ENCODE data around the gene ADARB2.
"Not testable (repeated sequence)": the region's sequence is repeated elsewhere in the genome, so short reads cannot be mapped to it uniquely, and the experiment has no call there.

ADARB2 gene

GRCh38 chr10:1624240-1624639 is 113.1 kb downstream of the ADARB2 start:
- no peak for DNase-seq (ENCODE audit: insufficient read length, low spot score)
- no peak for FAIRE-seq

GRCh38 chr10:1620803-1621202 is 116.5 kb downstream of the ADARB2 start:
- DNase-seq (ENCODE audit: insufficient read length, low spot score) = no peak

DNA sequence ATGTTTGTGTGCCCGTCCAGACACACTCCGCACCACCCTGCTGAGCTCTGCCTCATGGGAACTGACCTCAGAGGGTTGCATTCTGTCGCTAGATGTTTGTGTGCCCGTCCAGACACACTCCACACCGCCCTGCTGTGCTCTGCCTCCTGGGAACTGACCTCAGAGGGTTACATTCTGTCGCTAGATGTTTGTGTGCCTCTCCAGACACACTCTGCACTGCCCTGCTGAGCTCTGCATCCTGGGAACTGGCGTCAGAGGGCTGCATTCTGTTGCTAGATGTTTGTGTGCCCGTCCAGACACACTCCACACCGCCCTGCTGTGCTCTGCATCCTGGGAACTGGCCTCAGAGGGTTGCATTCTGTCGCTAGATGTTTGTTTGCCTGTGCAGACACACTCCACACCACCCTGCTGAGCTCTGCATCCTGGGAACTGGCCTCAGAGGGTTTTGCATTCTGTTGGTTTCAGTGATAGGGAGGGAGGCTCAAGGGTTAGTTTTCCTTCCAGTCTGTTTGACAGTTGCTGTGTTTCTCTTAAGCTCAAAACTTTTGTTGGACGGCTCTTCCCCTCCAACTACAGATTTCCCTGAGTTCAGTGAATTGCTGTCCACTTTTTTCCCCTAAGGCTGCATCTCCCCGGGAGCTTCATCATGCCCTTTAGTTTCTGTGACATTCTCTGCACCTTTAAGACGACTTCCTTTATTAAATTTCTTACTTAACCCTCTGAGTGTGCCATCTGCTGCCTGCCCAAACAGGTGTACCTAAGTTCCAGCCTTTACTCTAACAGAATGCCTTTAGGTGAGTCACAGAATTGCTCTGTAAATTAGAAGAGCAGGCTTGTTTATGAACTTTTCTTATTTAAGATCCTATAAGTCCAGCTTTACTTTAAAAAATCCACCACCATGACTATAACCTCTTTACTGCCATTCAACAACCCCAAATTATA is 119.7 kb downstream of the ADARB2 start:
- FAIRE-seq; DNase-seq (ENCODE audit: insufficient read length, low spot score): not testable (repeated sequence)

More at GRCh38 chr10:1620803-1621202, 116.5 kb downstream of the ADARB2 start:
- no peak for FAIRE-seq

DNA sequence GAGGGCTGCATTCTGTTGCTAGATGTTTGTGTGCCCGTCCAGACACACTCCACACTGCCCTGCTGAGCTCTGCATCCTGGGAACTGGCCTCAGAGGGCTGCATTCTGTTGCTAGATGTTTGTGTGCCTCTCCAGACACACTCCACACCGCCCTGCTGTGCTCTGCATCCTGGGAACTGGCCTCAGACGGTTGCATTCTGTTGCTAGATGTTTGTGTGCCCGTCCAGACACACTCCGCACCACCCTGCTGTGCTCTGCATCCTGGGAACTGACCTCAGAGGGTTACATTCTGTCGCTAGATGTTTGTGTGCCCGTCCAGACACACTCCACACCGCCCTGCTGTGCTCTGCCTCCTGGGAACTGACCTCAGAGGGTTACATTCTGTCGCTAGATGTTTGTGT is 120.6 kb downstream of the ADARB2 start:
- not testable (repeated sequence) for FAIRE-seq; DNase-seq (ENCODE audit: insufficient read length, low spot score)

DNA sequence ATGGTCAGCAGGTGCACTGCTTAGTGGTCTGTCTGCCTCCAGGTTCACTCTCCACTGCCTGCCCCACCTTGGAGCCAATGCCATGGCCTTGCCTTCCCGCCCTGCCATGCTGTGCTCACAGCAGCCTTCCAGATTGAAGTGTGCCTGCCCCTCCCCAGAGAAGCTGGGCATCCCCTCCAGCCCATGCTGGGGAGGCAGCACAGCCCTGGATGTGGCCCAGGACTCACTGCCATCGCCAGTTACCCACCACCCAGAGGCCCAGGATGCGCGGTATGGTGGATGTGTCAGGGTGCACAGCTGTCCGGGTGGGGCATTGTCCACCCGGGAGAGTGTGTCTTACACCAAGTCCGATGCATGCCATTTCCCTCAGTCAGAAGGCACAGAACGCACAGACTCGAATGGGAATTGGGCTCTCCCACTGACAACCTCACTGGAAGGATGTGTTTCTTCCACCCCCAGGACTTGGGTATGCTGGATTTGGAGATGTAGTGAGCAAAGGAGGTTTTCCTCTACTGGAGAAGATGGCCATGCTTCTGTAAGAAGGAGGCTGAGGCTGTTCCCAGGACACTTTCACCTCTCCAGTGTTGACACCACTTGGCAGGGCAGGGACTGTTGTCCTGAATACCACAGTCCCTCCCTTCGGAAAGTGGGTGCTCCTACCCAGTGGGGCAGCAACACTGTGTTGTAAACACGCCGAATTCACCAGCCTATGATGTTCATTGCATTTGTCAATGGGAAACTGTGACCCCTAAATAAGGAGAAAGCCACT is 122.0 kb downstream of the ADARB2 start:
- DNase-seq (ENCODE audit: insufficient read length, low spot score) = no peak
- no peak for FAIRE-seq

DNA sequence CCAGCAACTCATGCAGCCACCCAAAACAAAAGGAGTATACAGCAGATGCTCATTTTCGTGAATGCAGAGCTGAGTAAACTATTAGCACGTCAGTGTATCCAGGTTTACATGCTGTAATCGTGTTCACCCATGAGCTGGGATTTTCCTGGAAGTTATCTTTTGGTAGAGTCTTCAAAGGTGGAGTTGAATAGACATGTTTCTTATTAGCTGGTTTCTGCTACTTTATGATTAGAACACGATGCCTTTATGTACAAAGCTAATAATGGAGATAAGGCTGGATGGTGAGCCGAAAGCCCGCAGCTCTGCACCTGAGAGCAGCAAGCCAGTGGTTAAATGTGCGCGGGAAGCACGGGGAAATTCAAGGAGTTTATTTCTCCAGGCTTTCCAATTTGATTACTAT is 123.8 kb downstream of the ADARB2 start:
- DNase-seq (ENCODE audit: insufficient read length, low spot score) (no peak), FAIRE-seq (no peak)

DNA sequence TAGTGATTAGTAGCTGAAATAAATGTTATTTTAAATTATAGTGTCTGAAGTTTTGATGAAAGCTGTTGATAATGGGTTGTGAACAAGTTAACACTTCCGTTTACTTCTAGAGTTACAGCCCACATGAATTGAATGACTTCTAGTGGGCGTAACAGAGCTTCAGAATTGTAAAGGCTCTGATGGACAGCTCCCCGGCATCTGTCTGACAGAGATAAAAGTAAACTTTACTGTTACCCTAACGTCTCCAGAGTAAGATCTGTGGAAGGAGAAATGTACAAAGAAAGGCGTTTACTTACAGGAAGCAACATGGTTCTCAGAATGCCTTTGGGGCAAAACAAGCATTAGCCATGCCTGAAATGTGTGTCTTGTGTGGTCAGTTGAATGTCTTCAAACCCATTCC is 124.4 kb downstream of the ADARB2 start:
- FAIRE-seq (no peak), DNase-seq (ENCODE audit: insufficient read length, low spot score) (no peak)

GRCh38 chr10:1611936-1612550 is 125.3 kb downstream of the ADARB2 start:
- DNase-seq (ENCODE audit: insufficient read length, low spot score) = no peak
- FAIRE-seq = no peak

DNA sequence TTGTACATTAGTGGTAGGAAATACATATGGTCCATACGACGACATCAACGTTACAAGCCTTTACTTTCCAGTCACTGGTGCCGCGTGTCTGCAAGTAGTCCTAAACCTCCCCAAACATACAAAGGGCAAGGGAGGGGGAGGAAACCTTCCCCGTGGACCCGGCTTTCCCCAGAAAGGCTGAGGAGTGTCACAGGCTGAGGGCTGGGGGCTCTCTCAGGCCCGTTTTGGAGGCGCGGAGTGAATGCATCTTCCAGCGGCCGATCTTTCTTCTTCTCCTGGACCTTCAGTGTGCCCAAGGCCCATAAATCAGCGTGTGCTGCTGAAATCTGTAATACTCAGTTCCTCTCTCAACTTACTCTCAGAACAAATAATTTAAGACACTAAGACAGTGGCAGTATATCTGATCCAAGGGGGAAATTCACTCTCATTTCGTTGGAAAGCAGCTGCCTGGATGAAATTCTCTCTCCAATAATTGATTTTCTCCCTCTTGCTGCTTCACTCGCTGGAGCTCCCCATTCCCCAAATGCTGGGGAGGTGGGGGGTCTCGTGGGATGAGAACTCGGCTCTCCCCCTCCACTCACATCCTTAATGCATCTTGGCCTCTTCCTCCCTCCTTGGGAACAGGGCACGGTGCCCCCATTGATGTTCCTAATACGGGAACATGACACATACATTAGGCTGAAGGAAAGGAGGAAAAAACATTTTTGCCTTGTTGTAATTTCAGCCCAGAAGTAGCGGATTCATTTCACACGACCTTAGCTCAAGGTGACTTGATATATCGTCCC is 126.1 kb downstream of the ADARB2 start:
- no peak for DNase-seq (ENCODE audit: insufficient read length, low spot score)
- no peak for FAIRE-seq

DNA sequence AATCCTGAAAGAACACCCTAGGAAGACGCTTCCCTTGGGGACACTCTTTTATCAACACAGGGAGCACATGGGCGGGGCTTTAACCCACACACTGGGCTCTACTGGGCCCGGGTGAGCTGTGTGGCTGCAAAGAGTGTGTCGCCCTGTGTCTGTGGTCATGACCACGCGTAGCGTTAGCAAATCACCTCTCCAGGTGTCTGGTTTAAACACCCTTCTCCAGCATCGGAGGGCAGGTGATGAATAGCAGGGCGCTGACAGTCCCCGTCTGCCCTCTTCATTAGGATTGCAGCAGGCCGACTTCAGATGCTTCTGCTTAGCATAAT is 127.7 kb downstream of the ADARB2 start:
- FAIRE-seq = no peak
- DNase-seq (ENCODE audit: insufficient read length, low spot score) = no peak

GRCh38 chr10:1608851-1609647 is 128.3 kb downstream of the ADARB2 start:
- FAIRE-seq (no peak), DNase-seq (ENCODE audit: insufficient read length, low spot score) (no peak)

GRCh38 chr10:1608408-1608807 is 128.9 kb downstream of the ADARB2 start:
- FAIRE-seq (no peak), DNase-seq (ENCODE audit: insufficient read length, low spot score) (no peak)

DNA sequence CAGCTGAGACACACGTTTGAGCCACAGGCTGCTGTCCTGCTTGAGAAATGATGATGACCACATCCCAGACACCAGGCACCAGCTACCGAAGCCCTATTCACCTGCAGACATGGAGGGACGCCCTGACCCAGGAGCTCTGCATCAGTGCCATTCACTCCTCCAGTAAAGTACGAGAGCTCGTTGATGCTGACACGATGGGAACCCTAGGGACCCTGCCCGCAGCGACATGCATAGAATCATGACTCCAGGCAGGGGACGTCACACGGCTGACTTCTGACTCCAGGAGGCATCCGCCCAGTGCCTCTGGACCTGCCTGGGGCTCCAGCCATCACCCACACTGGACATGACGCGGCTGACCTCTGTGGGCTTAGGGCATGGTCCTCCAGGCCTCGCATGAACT is 129.9 kb downstream of the ADARB2 start:
- FAIRE-seq = no peak
- DNase-seq (ENCODE audit: insufficient read length, low spot score) = no peak

DNA sequence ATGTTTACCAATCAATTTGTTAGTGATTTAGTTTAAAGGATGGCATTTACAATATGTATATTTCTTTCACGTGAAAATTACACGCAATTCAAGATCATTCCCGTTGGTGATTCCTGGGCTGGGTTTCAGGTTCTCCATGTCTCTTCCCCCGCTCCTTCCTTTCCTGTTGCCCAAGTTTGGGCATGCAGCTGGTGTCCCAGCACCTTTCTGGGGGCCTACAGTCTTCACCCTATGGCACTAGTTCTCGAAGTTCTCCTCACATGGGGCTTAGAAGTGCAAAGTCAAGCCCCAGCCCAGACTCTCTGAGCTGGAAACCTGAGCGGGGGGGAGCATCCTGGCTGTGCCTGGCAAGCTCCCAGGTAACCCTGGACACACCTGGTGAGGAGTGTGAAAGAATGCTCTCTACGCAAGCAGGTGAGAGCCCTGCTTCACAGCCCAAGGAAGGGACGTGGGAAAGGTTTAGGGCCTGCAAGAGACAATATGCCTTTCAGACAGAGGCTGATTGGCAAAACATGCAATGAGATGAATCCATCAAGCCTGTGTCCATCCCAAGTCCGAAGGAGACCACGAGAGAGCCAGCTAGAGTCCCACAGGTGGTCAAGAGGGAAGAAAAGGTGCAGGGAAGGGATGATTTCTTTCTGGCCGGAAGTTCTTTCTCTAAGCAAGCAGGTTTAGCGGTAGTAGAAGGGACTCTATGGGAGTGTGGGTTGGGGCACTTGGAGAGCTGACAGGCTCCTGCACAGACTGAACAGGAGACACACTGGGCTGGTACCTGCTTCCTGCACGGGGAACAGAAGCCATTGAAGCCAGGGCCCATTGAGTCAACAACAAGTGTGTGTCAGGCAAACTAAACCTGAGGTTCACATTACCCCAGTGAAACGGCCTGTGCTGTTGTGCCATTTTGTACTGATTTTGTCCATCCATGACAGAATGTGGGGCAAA is 131.1 kb downstream of the ADARB2 start:
- FAIRE-seq (no peak), DNase-seq (ENCODE audit: insufficient read length, low spot score) (no peak)

GRCh38 chr10:1605121-1605520 is 132.2 kb downstream of the ADARB2 start:
- no peak for FAIRE-seq
- DNase-seq (ENCODE audit: insufficient read length, low spot score) = no peak

DNA sequence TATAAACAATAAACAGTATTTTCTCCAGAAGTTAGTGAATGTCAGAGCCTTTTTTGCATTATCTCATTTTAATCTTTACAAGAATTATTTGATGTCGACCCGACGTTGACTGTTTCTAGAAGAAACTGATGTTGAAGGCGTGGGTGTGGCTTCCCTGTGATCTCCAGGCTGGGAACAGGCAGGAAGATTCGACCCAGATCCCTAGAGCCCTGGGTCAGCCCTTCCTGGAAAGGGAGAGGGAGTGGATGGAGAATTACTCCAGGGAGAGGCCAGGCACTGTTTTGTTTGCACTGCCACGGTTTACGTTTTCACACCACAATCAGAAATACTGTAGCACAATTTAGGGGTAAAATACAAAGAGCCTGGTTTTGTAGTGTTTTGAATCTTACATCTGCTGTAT is 133.1 kb downstream of the ADARB2 start:
- FAIRE-seq = no peak
- DNase-seq (ENCODE audit: insufficient read length, low spot score) = no peak

- FAIRE-seq (no peak), DNase-seq (ENCODE audit: insufficient read length, low spot score) (no peak)
Observed at GRCh38 chr10:1603181-1603580, 134.1 kb downstream of the ADARB2 start.

DNA sequence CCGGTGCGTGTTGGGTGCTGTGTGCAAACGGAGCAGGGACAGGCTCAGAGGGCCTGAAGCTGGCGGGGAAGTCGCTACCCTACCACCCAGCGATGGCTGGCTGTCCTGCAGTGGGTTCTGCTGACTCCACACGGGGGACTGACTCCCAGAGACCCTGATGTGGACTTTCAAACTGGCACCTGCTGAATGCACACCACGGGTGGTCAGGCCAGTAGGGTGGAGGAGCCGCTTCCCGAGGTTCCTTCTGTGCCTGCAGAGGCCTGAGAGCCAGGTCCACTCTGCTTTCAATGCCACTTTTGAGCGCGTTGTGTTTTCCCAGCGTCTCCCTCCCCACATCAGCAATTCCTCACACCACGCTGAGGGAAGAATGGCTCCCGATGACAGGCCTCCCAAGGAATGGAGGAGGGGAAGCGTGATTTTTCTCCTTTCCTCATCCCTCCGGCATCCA is 135.3 kb downstream of the ADARB2 start:
- FAIRE-seq (no peak), DNase-seq (ENCODE audit: insufficient read length, low spot score) (no peak)

GRCh38 chr10:1601406-1601805 is 135.9 kb downstream of the ADARB2 start:
- DNase-seq (ENCODE audit: insufficient read length, low spot score) = no peak
- FAIRE-seq = no peak
